GM12878 (cell line): ENCODE data around the gene BHLHA9. TPM values are rescaled to one million over a fixed set of nuclear protein-coding genes. Genes with fewer than 3 reads are reported as not detected.

Source experiments
- ATAC-seq: fragments of 200-7000 bp; cut with Tn5 transposase; 3 replicates; pipeline ENCODE4 v1.9.1; 2020; ENCODE audit warnings: mild to moderate bottlenecking, moderate library complexity
- BruUV-seq: library from RNA; stranded (reverse); fragments of 400-500 nt; replicated peaks from 2 replicates; lab custom pipeline; 2021; lab: Mats Ljungman, UMichigan
- CTCF ChIA-PET: fragments of 300-600 bp; sonication (Branson Sonifier 250); formaldehyde crosslinking; extraction: SDS; loops from one replicate; lab custom pipeline; 2021; ENCODE audit warnings: inconsistent platforms; lab: Yijun Ruan, JAX
- POLR2A ChIA-PET: fragments of 350-600 bp; formaldehyde crosslinking; extraction: SDS; loops from one replicate; lab custom pipeline; 2021; ENCODE audit warnings: inconsistent platforms; lab: Charles Lee
- RAD21 ChIA-PET: fragments of 300-600 bp; sonication (Branson Sonifier 250); formaldehyde crosslinking; loops from one replicate; lab custom pipeline; 2023; ENCODE audit warnings: antibody characterized with exemption; ENCODE audit not compliant: unreplicated experiment; lab: Charles Lee
- SMC1A ChIA-PET: fragments of 300-600 bp; sonication (Branson Sonifier 250); formaldehyde crosslinking; loops from one replicate; lab custom pipeline; 2023; ENCODE audit not compliant: unreplicated experiment, uncharacterized antibody; lab: Charles Lee
- DNase-seq: peaks from one replicate; pipeline ENCODE4 v3.0.0-alpha.2; 2011; ENCODE audit warnings: low read depth, low spot score
- FAIRE-seq: peaks from 3 replicates; lab custom pipeline; 2011; peaks lifted over from hg19 to GRCh38; lab: Jason Lieb, UNC
- H2AFZ ChIP-seq: 2 replicates; pipeline ENCODE4 v1.6.0; 2011; ENCODE audit warnings: low read depth, low read length, control low read depth; ENCODE audit not compliant: control insufficient read depth
- H3K27ac ChIP-seq: 2 replicates; pipeline ENCODE4 v1.5.1; 2011; ENCODE audit warnings: control low read depth; ENCODE audit not compliant: control insufficient read depth, insufficient read depth
- H3K27me3 ChIP-seq, 2 experiments: replicated peaks in 1 of 2; 2 replicates each; pipeline versions ENCODE4 v1.6.0 to v1.6.1; 2011; ENCODE audit warnings: low read length in 1 of 2; ENCODE audit not compliant: control insufficient read depth in 2 of 2, insufficient read depth in 2 of 2
- H3K36me3 ChIP-seq, 2 experiments: 2 replicates each; pipeline ENCODE4 v1.5.1; 2011; ENCODE audit warnings: low read length in 1 of 2; ENCODE audit not compliant: control insufficient read depth in 2 of 2, insufficient read depth in 2 of 2
- H3K4me1 ChIP-seq: 2 replicates; pipeline ENCODE4 v1.6.1; 2011; ENCODE audit warnings: mild to moderate bottlenecking, low read length, moderate library complexity, mixed read lengths; ENCODE audit not compliant: control insufficient read depth, insufficient read depth
- H3K4me2 ChIP-seq: 2 replicates; pipeline ENCODE4 v1.6.0; 2011; ENCODE audit warnings: control low read depth; ENCODE audit not compliant: control insufficient read depth, insufficient read depth
- H3K4me3 ChIP-seq: fragments of 200-600 bp; sonication (generic); 2 replicates; pipeline ENCODE4 v1.5.1; 2016
- H3K79me2 ChIP-seq: 2 replicates; pipeline ENCODE4 v1.6.0; 2011; ENCODE audit warnings: low read length; ENCODE audit not compliant: control insufficient read depth, insufficient read depth
- H3K9ac ChIP-seq: 2 replicates; pipeline ENCODE4 v1.8.0; 2011; ENCODE audit warnings: low read length, control low read depth, mixed read lengths; ENCODE audit not compliant: control insufficient read depth, insufficient read depth
- H3K9me3 ChIP-seq: replicated peaks from 3 replicates; pipeline ENCODE4 v1.5.1; 2011; ENCODE audit warnings: mild to moderate bottlenecking, low read length; ENCODE audit not compliant: control insufficient read depth, insufficient read depth
- H4K20me1 ChIP-seq: 2 replicates; pipeline ENCODE4 v1.6.0; 2011; ENCODE audit not compliant: control insufficient read depth, insufficient read depth
- ATF7 ChIP-seq: fragments of 450-650 bp; IDR thresholded peaks from 2 replicates; pipeline ENCODE4 v1.6.1; 2016; ENCODE audit warnings: low read depth, mild to moderate bottlenecking
- CBX3 ChIP-seq: fragments of 200-600 bp; sonication (generic); IDR thresholded peaks from 2 replicates; pipeline ENCODE4 v1.6.1; 2016; ENCODE audit warnings: low read depth, borderline replicate concordance
- CEBPB ChIP-seq, 2 experiments: fragments of 150-350 bp in 1 of 2; IDR thresholded peaks; 2 replicates each; pipeline ENCODE4 v1.6.1; 2012 to 2014; ENCODE audit warnings: low read depth in 2 of 2, low read length in 2 of 2, borderline replicate concordance in 1 of 2, inconsistent platforms in 1 of 2
- ZBTB40 ChIP-seq: fragments of 450-650 bp; IDR thresholded peaks from 2 replicates; pipeline ENCODE4 v1.6.1; 2016; ENCODE audit warnings: mild to moderate bottlenecking, moderate library complexity, borderline replicate concordance
- WGBS: methylation state at CpG from one replicate; pipeline ENCODE4 v1.1.6; 2016; ENCODE audit warnings: low lambda C conversion rate; ENCODE audit not compliant: insufficient replicate concordance, insufficient coverage; ENCODE audit errors: missing lambda C conversion rate; 5-methylcytosine and 5-hydroxymethylcytosine counted together
- in situ Hi-C: fragments of 300-500 bp; cut with MboI; formaldehyde crosslinking; loops from 9 replicates; pipeline ENCODE4 v1.14.3; 2018; ENCODE audit warnings: mixed read lengths
- intact Hi-C: fragments of 100-400 bp; cut with micrococcal nuclease; formaldehyde crosslinking; loops from one replicate; pipeline ENCODE4 v1.14.2; 2022; ENCODE audit not compliant: unreplicated experiment
- polyA plus RNA-seq, 11 experiments: library from polyadenylated mRNA; depleted of rRNA in 4 of 11; unstranded in 6 of 11; stranded (reverse) in 5 of 11; fragments of >200 nt; fragmentation: Nextera tagmentation in 4 of 11; fragmentation: Illumina TruSeq in 1 of 11; extraction: Ambion mirVana in 4 of 11; extraction: Trizol in 1 of 11; gene quantifications; 1 replicate in 1 of 11; 2 replicates in 10 of 11; pipeline versions ENCODE4 v1.2.1 to v1.2.3, GENCODE V29; 2011 to 2016; ENCODE audit warnings: inconsistent platforms in 2 of 11, missing spikeins in 2 of 11, low read depth in 1 of 11
- total RNA-seq, 4 experiments: library from RNA; depleted of rRNA in 3 of 4; stranded (reverse); fragments of >200 nt in 3 of 4; fragmentation: Illumina TruSeq in 1 of 4; extraction: Trizol in 1 of 4; gene quantifications; 2 replicates each; pipeline versions ENCODE4 v1.2.1 to v1.2.3, GENCODE V29; 2013 to 2021

Gene BHLHA9
- total and polyA plus RNA-seq, 10 of the 15 experiments (the other 5 are each of a cell fraction or from before 2014, with no cell fraction given): not detected

- no peak overlapping the region for H3K4me2 ChIP-seq
- ChIA-PET CTCF (interaction anchor here (1.3 to 2.4 kb wide), 4 partner anchors 58 to 242 kb away, joined by 3 to 7 read pairs (median 4); no protein-coding TSS in a partner anchor), POLR2A (interaction anchor here (0.6 to 0.7 kb wide), 2 partner anchors 103 to 852 kb away, joined by 3 read pairs; no protein-coding TSS in a partner anchor), RAD21 (interaction anchor here (0.5 kb wide), 1 partner anchor 352 kb away, joined by 3 read pairs; no protein-coding TSS in a partner anchor), SMC1A (interaction anchor here (0.7 to 1.5 kb wide), 3 partner anchors 59 to 246 kb away, joined by 3 to 5 read pairs (median 4); no protein-coding TSS in a partner anchor)
- no peaks in the 10 kb centered on the region for H3K79me2 ChIP-seq
- ATAC-seq (no peak), FAIRE-seq (no peak), DNase-seq (no peak)
- no peaks in the 10 kb centered on the region for H3K36me3 ChIP-seq
- H2AFZ ChIP-seq: no peak overlapping the region
- no peak overlapping the region for H3K4me3 ChIP-seq
- TF ChIP-seq ZBTB40 (no peak), CBX3 (no peak), CEBPB (IDR thresholded peaks at IDR 0.05; ENCODE audit: borderline replicate concordance in 1 of 2, low read depth in 2 of 2, low read length in 2 of 2) (no peak), ATF7 (no peak)
- intact Hi-C loops (loop anchor here (10.0 kb wide), 1 partner anchor 371 kb away; the partner anchor contains the start of genes RILP and SCARF1), in situ Hi-C loops (loop anchor here (5.0 kb wide), 2 partner anchors 54 to 244 kb away; partner anchors contain the start of gene INPP5K)
- no peaks in the 10 kb centered on the region for H3K4me1 ChIP-seq
- no peaks in the 10 kb centered on the region for H3K9me3 ChIP-seq
- H3K27ac ChIP-seq: no peak overlapping the region
- H4K20me1 ChIP-seq: no peaks in the 10 kb centered on the region
- H3K9ac ChIP-seq: no peak overlapping the region
- BruUV-seq: no TSS peak
- no peaks in the 10 kb centered on the region; a peak in 1 of 4 replicates for H3K27me3 ChIP-seq
- 37% methylated on average over 13 of the region's 13 CpGs for WGBS
Measured at GRCh38 chr17:1273492-1274244, 3.4 kb downstream of the BHLHA9 start.
